Loucy (cell line): Measurements from ENCODE around the gene MAPKAP1.

Source experiments
- EZH2phosphoT487 ChIP-seq: fragments of 200-600 bp; IDR thresholded peaks from 2 replicates; pipeline ENCODE4 v1.6.1; 2018; ENCODE audit warnings: antibody characterized with exemption, mild to moderate bottlenecking, moderate library complexity, borderline replicate concordance
- TF ChIP-seq, protein P1 (sequence below): fragments of 200-600 bp; sonication (generic); conservative IDR thresholded peaks from 2 replicates; pipeline ENCODE4 v1.5.1; 2014; ENCODE audit warnings: mild to moderate bottlenecking, antibody characterized with exemption, low read length

GRCh38 chr9:125515281-125515680 is 191.7 kb downstream of the MAPKAP1 start:
- TF ChIP-seq, protein P1, sequence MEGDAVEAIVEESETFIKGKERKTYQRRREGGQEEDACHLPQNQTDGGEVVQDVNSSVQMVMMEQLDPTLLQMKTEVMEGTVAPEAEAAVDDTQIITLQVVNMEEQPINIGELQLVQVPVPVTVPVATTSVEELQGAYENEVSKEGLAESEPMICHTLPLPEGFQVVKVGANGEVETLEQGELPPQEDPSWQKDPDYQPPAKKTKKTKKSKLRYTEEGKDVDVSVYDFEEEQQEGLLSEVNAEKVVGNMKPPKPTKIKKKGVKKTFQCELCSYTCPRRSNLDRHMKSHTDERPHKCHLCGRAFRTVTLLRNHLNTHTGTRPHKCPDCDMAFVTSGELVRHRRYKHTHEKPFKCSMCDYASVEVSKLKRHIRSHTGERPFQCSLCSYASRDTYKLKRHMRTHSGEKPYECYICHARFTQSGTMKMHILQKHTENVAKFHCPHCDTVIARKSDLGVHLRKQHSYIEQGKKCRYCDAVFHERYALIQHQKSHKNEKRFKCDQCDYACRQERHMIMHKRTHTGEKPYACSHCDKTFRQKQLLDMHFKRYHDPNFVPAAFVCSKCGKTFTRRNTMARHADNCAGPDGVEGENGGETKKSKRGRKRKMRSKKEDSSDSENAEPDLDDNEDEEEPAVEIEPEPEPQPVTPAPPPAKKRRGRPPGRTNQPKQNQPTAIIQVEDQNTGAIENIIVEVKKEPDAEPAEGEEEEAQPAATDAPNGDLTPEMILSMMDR = no peak
- TF ChIP-seq EZH2phosphoT487 = no peak
